RWPE2 (cell line): ENCODE results near the gene IFITM5.
"Not testable (repeated sequence)": the region's sequence is repeated elsewhere in the genome, so short reads cannot be mapped to it uniquely, and the experiment has no call there.

Source experiments
- ATAC-seq: fragments of 200-7000 bp; cut with Tn5 transposase; 3 replicates; pipeline ENCODE4 v1.9.1; 2021; ENCODE audit warnings: low read depth
- DNase-seq: peaks from one replicate; pipeline ENCODE4 v3.0.0-alpha.2; 2020; ENCODE audit warnings: low spot score
- H3K27ac ChIP-seq: fragments of 450-650 bp; 2 replicates; pipeline ENCODE4 v1.5.1; 2017; ENCODE audit warnings: mild to moderate bottlenecking; ENCODE audit not compliant: poor library complexity, severe bottlenecking
- H3K27me3 ChIP-seq: fragments of 250-450 bp; sonication (Bioruptor Pico); 2 replicates; pipeline ENCODE4 v1.5.1; 2021; ENCODE audit warnings: mild to moderate bottlenecking, moderate library complexity; ENCODE audit not compliant: insufficient read depth, poor library complexity, severe bottlenecking
- H3K36me3 ChIP-seq: fragments of 250-450 bp; sonication (Bioruptor Pico); 2 replicates; pipeline ENCODE4 v1.5.1; 2020; ENCODE audit warnings: low read depth, mild to moderate bottlenecking, moderate library complexity
- H3K4me1 ChIP-seq: fragments of 250-450 bp; sonication (Bioruptor Pico); 2 replicates; pipeline ENCODE4 v1.5.1; 2021; ENCODE audit warnings: mild to moderate bottlenecking, moderate library complexity; ENCODE audit not compliant: insufficient read depth, poor library complexity, severe bottlenecking
- H3K4me3 ChIP-seq: fragments of 250-450 bp; sonication (Bioruptor Pico); 2 replicates; pipeline ENCODE4 v1.5.1; 2021; ENCODE audit warnings: mild to moderate bottlenecking, moderate library complexity; ENCODE audit not compliant: severe bottlenecking
- H3K9me3 ChIP-seq: fragments of 250-450 bp; sonication (Bioruptor Pico); 2 replicates; pipeline ENCODE4 v1.5.1; 2021; ENCODE audit warnings: mild to moderate bottlenecking, moderate library complexity; ENCODE audit not compliant: severe bottlenecking
- CTCF ChIP-seq: fragments of 450-650 bp; IDR thresholded peaks from one replicate; pipeline ENCODE4 v1.5.1; 2017; ENCODE audit warnings: mild to moderate bottlenecking, moderate library complexity; ENCODE audit not compliant: poor library complexity, severe bottlenecking

The IFITM5 gene

DNA sequence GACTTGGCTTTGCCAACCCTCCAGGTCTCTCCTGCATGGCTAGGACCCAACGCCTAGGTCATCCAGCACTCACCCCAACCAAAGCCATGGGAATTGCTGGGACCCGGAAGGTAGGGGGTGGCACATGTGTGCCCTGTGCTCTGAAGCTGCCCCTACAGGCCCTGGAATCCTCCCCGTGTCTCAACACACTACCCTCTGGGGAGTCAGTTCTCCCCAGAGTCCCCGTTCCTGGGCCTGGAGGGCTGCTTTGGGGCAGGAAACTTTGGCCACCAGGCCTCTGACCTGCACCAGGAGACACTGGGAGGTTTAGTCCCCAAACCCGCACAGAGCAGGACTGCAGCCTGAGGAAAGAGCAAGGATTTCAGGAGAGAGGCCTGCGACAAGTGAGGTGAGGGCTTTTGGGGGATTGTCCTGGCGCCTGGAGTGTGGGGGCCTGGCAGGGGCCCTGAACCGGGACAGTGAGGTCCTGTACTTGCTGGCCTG lies 14.0 kb upstream of the IFITM5 start:
- ATAC-seq: no peak; the same call in 2 of the 3 replicates
- Histone ChIP-seq H3K4me3 (peak overlapping the region; percentile 48), H3K4me1 (peaks cover 27% of the 10 kb centered on the region)

GRCh38 chr11:312092-312816 lies 12.9 kb upstream of the IFITM5 start:
- ATAC-seq (no peak), DNase-seq (no peak)
- H3K27me3 ChIP-seq: no peaks in the 10 kb centered on the region
- H3K4me1 ChIP-seq: peaks cover 23% of the 10 kb centered on the region
- H3K4me3 ChIP-seq: no peak overlapping the region
- no peaks in the 10 kb centered on the region for H3K9me3 ChIP-seq
- H3K36me3 ChIP-seq: peaks cover 16% of the 10 kb centered on the region
- TF ChIP-seq CTCF: no peak
- H3K27ac ChIP-seq: no peak overlapping the region

More for the DNA sequence above, 14.0 kb upstream of the IFITM5 start:
- H3K9me3 ChIP-seq: no peaks in the 10 kb centered on the region
- TF ChIP-seq CTCF: no peak
- no peak for DNase-seq
- H3K27ac ChIP-seq: peak overlapping the region; percentile 74
- no peaks in the 10 kb centered on the region for H3K27me3 ChIP-seq
- peaks cover 16% of the 10 kb centered on the region for H3K36me3 ChIP-seq

GRCh38 chr11:311013-311748 lies 11.9 kb upstream of the IFITM5 start:
- ATAC-seq, H3K4me3 ChIP-seq, DNase-seq, H3K27me3 ChIP-seq, H3K9me3 ChIP-seq, H3K27ac ChIP-seq: not testable (repeated sequence)
- Histone ChIP-seq H3K4me1 (peaks cover 14% of the 10 kb centered on the region), H3K36me3 (peaks cover 11% of the 10 kb centered on the region)

GRCh38 chr11:309979-310572 lies 10.8 kb upstream of the IFITM5 start:
- ATAC-seq: peak; percentile 9
- Histone ChIP-seq H3K4me3 (peak overlapping the region; percentile 38), H3K4me1 (peaks cover 11% of the 10 kb centered on the region), H3K27ac (peak overlapping the region; percentile 77)
- H3K27me3 ChIP-seq, H3K36me3 ChIP-seq, DNase-seq, H3K9me3 ChIP-seq: not testable (repeated sequence)

DNA sequence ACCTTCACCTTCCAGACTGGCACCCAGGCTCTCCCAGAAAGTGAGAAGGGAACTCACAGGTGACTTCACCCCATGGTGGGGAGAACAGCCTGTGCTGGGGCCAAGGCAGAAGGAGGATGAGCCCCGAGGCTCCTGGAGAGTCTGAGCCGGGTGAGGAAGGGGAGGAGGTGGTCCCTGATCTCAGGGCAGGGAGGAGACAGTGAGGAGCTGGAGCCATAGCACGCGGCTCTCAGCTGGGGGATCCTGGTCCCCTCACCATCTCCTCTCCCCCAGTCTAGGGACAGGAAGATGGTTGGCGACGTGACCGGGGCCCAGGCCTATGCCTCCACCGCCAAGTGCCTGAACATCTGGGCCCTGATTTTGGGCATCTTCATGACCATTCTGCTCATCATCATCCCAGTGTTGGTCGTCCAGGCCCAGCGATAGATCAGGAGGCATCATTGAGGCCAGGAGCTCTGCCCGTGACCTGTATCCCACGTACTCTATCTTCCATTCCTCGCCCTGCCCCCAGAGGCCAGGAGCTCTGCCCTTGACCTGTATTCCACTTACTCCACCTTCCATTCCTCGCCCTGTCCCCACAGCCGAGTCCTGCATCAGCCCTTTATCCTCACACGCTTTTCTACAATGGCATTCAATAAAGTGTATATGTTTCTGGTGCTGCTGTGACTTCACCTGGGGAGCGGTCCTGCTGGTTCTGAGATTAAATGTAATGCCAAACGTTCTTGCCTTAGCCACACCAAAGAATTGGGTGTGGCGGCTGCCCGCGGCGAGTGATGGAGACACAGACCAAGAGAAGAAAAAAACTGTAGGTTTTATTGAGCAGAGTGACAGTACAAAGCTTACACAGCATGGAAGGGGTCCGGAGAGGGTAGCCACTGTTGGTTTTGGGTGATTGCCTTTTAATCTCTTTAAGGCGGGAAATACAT lies 9.7 kb upstream of the IFITM5 start:
- peak; percentile 57 for DNase-seq
- Histone ChIP-seq H3K27ac (peak overlapping the region; percentile 77), H3K4me3 (peak overlapping the region; percentile 38)
- not testable (repeated sequence) for H3K9me3 ChIP-seq, ATAC-seq, H3K27me3 ChIP-seq, H3K36me3 ChIP-seq, H3K4me1 ChIP-seq

- not testable (repeated sequence) for H3K36me3 ChIP-seq, H3K4me1 ChIP-seq, H3K27me3 ChIP-seq, H3K9me3 ChIP-seq
- peak; percentile 62 for DNase-seq
- H3K27ac ChIP-seq: peak within 1 kb of the TSS; percentile 77
- ATAC-seq: peak; percentile 66
- H3K4me3 ChIP-seq: peak within 1 kb of the TSS; percentile 38
Observed at GRCh38 chr11:307766-308708, 8.7 kb upstream of the IFITM5 start, which contains the start of gene IFITM2. Gene IFITM2 (plus strand): TSS chr11:307816. CDS start chr11:308193, 377 bp downstream.
